DMS79 (cell line): ENCODE results near the gene ACTR3C.

ENCODE experiments used
- DNase-seq: peaks from one replicate; lab custom pipeline; 2025; lab: John Stamatoyannopoulos, UW

ACTR3C gene

GRCh38 chr7:150359622-150360362, 36.4 kb upstream of the ACTR3C start:
- no peak for DNase-seq

GRCh38 chr7:150358988-150359621, 35.8 kb upstream of the ACTR3C start:
- no peak for DNase-seq

GRCh38 chr7:150358433-150358832, 35.1 kb upstream of the ACTR3C start:
- no peak for DNase-seq

- DNase-seq: no peak
These were observed 34.6 kb upstream of the ACTR3C start for GRCh38 chr7:150357771-150358427.

GRCh38 chr7:150357270-150357669, 33.9 kb upstream of the ACTR3C start:
- no peak for DNase-seq

- no peak for DNase-seq
These were observed 33.0 kb upstream of the ACTR3C start for GRCh38 chr7:150356265-150356897.

- DNase-seq: no peak
These were observed 32.3 kb upstream of the ACTR3C start for GRCh38 chr7:150355666-150356059.

GRCh38 chr7:150351587-150352194, 28.3 kb upstream of the ACTR3C start:
- DNase-seq: no peak

- DNase-seq: no peak
These were observed 23.6 kb upstream of the ACTR3C start for GRCh38 chr7:150346922-150347321.

GRCh38 chr7:150345012-150345411, 21.7 kb upstream of the ACTR3C start:
- no peak for DNase-seq

GRCh38 chr7:150344299-150344698, 21.0 kb upstream of the ACTR3C start:
- no peak for DNase-seq

- no peak for DNase-seq
These were observed 19.9 kb upstream of the ACTR3C start for GRCh38 chr7:150343225-150343624.

GRCh38 chr7:150342121-150342408, 18.7 kb upstream of the ACTR3C start:
- DNase-seq: no peak

- DNase-seq: no peak
These were observed 18.1 kb upstream of the ACTR3C start, which contains the start of gene RARRES2 for GRCh38 chr7:150341263-150342120. Gene RARRES2 (minus strand): TSS chr7:150341629. CDS start chr7:150340609, 1,020 bp downstream.

GRCh38 chr7:150340875-150341262, 17.5 kb upstream of the ACTR3C start:
- DNase-seq: no peak

- no peak for DNase-seq
These were observed 16.8 kb upstream of the ACTR3C start for GRCh38 chr7:150340024-150340749.

- no peak for DNase-seq
These were observed 16.1 kb upstream of the ACTR3C start for GRCh38 chr7:150339409-150339809.

GRCh38 chr7:150338166-150338829, 15.0 kb upstream of the ACTR3C start:
- no peak for DNase-seq

- DNase-seq: no peak
These were observed 14.3 kb upstream of the ACTR3C start for GRCh38 chr7:150337659-150338081.

- DNase-seq: no peak
These were observed 13.8 kb upstream of the ACTR3C start for GRCh38 chr7:150337179-150337578.
